Umbilical cord (tissue), 2 donors: ENCODE measurements around the gene NME2. TPM values are rescaled to one million over a fixed set of nuclear protein-coding genes. Genes with fewer than 3 reads are reported as not detected.
"Not testable (repeated sequence)": the region's sequence is repeated elsewhere in the genome, so short reads cannot be mapped to it uniquely, and the experiment has no call there.

ENCODE experiments used
- DNase-seq: peaks from one replicate; pipeline ENCODE4 v3.0.0-alpha.2; 2015; ENCODE audit warnings: low spot score
- total RNA-seq: library from RNA; depleted of rRNA; stranded (reverse); fragments of >200 nt; gene quantifications from one replicate; pipeline ENCODE4 v1.2.3, GENCODE V29; 2014; ENCODE audit warnings: low replicate concordance; ENCODE audit not compliant: insufficient read depth

The NME2 gene
- total RNA-seq: 355 TPM

DNA sequence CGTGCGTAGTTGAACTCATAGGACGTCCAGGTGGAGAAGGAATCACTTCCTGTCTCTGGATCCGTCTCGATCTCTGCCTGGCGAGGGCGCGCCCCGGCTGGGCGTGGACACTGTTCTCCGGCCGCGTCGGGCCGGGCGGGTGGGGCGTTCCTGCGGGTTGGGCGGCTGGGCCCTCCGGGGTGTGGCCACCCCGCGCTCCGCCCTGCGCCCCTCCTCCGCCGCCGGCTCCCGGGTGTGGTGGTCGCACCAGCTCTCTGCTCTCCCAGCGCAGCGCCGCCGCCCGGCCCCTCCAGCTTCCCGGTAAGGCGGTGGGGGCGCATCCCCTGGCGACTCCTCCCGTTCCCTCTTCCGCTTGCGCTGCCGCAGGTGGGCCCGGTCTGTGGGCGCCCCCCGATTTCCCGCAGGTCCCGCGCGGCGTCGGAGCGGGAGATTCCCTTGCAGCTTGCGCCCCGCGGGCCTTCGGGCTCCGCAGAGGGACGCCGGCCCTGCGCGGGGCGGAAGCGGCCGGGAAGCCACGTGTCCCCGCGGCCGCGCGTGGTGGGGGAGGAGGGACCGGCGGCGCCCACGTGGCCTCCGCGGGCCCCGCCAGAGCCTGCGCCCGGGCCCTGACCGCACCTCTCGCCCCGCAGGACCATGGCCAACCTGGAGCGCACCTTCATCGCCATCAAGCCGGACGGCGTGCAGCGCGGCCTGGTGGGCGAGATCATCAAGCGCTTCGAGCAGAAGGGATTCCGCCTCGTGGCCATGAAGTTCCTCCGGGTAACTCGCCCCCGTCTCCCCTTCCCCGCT lies at the start of gene NME2:
NME2 (plus strand) TSS at position 214 of the 789 bp plus-strand sequence; CDS start at position 634, 420 bp downstream.
- peak; percentile 91 for DNase-seq

DNA sequence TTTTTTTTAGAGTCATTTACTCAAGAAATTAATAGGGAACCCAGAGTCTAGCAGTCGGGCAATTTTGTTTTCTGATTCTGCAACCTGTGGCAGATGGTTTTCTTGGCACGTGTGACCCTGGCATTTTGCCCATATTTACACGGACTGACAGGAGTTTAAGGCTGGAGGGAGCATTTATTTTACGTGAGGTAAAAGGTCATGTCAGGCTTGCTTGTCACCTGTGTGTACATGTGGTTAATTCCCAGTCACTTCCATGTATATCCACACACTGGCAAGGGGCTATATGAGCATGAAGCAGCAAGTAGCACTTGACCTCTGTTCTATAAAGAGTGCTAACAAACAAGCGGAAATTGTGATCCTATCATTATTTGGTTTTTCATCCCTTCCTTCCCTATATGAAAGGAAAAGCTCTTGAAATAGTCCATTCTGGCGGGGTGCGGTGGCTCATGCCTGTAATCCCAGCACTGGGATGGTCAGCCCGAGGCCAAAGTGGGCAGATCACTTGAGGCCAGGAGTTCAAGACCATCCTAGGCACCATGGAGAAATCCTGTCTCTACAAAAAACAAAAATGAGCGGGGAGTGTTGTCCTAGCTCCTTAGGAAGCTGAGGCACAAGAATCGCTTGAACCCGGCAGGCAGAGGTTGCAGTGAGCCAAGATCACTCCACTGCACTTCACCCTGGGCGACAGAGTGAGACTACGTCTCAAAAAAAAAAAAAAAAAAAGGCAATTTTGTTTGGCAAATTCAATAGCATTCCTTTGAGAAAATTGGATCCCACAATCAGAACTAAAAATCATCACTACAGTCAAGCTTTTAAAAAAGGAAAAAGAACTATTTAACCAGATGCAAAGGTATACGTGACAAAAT lies 47.6 kb upstream of the NME2 start:
- DNase-seq: no peak

DNA sequence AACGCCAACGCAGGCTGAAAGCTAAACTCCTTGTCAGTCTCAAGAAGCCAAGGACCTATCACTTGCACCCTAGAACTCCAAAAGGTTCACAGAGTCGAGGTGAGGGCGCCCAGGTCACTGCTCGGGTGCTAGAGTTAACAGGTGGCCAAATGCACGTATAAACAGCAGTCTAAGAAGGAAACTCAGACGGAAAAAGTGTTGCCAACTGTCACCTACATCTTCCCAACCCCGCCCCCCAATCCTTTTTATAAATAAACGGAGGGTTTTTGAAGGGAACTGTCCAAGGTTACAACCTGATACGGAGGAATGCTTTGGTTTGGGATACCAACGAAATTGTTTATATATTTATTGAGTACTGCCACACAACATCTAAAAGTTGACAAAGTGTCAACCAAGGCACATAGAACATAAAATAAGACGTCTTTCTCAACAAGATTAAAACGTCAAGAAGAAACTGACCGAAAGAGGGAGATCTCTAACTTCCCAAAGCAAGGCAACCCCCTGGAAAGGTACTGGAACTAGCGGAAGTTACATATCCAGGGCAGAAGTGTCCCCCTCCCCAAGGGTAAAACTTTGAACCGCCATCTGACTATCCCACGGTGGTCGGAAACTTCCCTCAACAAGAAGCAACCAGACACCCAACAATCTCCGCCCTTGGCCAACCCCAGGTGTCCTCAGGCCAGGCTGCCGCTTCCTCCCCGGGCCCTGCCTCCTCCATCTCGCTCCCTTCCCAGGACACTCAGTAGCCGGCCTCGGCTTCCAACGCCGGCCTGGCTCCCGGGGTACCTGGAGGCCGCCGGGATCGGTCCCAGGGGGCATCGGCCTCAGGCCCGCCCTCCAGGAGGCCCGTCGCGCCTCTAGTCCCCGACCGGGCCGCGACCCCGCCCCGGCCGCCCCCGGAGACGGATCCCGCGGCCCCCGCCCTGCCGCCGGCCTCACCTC lies 46.5 kb upstream of the NME2 start:
- DNase-seq: peak; percentile 67

DNA sequence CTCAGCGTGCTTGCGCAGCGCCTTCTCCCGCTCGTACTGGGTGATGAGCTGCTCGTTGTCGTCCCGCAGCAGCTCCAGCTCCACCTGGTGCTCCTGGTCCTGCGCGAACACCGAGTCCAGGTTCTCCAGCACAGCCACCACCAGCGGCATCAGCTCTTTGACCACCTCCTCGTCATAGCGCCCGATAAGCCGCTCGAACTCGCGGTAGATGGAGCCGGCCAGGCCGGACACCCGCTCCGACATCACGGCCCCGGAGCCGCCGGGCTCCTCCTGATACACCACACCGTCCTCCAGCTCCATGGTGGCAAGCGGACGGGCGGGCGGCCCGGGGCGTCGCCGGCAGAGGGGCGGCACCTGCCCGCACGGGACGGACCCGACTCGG lies 45.9 kb upstream of the NME2 start:
- DNase-seq: no peak

DNA sequence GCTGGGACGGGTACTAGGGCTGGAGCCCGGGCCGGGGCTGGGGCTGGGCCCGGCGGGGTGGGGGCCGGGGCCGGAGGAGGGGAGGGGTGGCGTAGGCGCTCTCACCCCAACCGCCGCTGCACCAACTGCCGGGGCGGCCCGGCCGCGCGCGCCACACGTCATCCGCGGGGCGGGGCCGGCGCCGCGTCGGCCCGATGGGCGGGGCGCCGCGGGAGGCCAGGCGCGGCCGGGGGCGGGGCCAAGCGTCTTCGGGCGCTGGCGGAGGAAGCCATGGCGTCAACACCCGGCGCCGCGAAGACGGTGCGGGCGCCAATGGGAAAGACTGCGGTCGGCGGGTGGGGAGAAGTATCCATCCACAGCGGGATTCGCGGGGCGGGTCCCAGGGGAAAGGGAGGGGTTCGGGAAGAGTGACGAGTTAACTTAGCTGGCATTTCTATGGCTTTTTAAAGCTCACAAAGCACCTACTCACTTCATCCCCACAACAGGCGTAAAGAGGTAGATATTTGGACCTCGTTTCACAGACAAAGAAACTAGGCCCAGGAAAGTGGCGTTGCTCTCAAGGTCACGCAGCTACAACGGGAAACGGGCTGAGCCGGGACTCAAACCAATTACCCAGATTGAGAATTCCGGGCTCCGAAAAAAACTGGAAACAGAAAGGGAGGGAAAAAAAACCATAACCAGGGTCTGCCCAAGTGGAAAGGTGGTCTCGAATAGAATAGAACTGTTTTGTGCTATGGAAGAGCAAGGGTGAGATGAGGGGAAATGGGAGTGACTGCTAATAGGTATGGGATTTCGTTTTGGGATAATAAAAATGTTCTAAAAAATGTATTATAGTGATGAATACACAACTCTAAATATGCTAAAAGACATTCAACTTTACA lies 45.2 kb upstream of the NME2 start, which contains the start of gene SPAG9:
SPAG9 (minus strand) TSS at position 130 of the 881 bp plus-strand sequence. CDS start 212 bp downstream, outside the sequence.
- DNase-seq: peak; percentile 98

DNA sequence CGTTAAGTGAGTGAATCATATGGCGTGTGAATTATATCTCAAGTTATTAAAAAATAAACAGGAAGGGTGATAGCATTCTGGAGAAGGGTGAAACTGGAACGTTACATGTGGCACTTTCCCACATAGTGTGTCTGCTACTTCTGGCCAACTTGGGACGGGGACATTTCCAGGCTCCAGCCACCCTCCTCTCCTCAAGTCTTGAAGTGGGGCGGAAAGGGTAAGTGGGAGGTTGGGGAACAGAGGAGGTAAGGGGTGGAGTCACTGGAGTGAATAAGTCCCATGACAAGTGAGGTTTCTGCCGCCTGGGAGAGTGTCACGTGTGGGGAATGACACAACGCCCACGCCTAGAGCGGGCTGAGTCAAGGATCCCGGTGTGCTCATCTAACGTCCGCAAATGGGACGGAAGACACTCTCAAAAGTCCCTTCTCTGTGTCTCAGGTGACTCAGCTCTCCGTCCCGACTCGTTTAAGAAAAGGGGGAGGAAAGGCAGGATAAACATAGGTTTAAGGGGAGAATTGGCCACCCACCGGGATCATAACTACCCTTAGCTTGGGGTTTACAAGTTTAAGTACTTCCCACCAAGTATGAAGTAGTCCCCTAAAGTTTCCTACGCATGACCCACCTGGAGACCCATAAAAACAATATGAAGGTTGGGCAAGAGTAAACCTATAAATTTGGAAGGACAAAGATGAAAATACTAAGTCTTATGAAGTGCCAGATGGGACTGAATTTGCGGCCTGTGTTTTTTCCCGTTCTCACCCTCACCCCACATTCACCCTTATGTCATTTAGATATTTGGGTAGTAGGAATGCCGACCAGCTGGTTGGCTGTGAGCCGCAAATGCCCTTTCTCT lies 44.4 kb upstream of the NME2 start:
- DNase-seq: peak; percentile 90

DNA sequence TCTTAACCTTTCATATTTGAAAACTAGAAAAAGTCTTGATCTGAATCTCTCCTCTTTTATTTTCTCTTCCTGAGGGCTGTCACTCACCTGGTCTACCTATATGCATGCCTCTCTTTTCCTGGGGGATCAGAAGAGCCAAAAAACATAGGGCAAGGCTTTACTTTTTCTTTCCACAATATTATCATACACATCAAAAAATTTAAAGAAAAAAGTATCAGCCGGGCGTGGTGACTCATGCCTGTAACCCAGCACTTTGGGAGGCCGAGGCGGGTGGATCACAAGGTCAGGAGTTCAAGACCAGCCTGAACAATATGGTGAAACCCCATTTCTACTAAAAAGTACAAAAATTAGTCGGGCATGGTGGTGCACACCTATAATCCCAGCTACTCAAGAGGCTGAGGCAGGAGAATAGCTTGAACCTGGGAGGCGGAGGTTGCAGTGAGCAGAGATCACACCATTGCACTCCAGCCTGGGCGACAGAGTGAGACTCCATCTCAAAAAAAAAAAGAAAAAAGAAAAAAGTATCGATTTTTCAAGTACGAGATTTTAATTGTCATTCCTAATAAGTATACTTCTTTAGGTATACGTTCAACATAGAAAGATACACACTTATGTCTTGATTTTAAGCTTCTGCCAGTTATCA lies 43.6 kb upstream of the NME2 start:
- DNase-seq: not testable (repeated sequence)

DNA sequence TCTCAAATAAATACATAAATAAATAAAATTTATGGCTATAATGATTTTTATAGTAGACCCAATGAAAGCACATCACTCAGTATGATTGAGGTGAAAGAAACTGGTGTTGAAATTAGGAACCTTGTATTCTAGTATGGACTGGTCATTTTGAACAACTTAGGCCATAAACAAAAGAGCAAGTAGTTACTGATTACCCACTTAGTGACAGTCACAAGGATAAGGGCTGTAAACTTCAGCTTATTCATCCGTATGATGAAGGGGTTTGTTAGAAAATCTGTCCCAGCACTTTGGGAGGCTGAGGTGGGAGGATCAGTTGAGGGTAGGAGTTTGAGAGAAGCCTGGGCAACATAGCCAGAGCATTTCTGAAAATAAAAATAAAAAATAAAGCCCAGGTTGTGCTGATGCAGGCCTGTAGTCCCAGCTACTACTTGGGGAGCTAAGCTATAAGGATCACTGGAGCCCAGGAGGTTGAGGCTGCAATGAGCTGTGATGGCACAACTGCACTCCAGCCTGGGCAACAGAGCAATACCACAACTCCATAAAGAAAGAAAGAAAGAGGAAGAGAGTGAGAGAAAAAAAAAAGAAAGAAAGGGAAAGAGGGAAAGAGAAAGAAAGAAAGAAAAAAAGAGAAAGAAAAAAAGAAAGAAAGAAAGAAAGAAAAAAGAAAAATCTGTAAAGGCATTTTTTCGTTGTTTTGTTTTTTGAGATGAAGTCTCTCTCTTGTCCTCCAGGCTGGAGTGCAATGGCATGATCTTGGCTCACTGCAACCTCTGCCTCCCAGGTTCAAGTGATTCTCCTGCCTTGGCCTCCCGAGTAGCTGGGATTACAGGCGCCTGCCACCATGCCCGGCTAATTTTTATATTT lies 41.3 kb upstream of the NME2 start:
- DNase-seq: no peak

DNA sequence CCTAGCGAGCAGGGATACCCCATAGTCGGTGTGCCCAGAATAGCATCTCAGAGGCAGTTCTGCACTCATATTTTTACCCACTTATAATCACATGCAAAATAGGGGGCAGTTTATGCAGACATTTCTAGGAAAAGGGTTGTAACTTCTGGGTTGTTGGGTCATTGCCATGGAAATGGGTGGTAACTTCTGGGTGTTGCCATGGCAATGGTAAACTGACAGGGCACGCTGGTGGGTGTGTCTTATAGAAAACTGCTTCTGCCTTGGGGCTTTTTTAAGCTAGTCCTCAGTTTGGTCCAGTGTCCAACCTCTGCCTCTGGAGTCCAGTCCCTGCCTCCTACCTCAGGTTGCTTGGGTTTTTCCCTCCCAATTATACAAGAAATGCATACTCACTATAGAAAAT lies 38.1 kb upstream of the NME2 start:
- DNase-seq: no peak

DNA sequence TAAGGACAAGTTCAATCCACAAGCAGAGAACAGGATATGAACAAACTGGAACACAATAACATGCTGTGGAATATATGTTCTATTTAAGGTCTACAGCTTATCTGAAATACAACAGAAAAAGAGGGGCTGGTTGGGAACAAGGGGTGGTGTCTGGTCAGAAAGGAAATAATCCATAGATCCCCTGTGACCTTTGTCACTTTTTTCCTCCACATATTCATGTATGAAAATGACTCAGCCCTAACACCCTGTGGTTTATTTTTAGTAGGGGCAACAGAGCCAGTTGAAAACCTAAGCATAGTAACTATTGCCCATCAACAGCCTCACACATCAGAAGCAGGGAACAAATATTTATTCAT lies 33.3 kb upstream of the NME2 start:
- DNase-seq: no peak

DNA sequence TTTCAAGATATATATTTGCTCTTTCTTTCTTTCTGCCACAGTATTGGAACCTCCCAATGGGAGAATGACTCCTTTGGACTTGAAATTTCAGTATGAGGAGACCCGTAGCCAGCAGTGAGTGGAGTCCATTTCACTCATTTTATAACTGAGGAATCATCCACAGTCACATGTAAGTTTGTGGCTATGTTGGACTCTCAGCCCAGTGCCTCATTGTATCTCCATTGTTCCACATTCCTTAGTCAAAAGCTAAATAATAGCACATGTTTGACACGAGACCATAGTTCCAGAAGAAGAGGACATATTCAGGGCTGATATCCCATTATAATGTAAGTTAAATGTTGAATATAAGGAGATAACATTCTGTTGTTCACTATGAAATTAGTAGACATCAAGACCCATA lies 32.8 kb upstream of the NME2 start:
- DNase-seq: no peak

DNA sequence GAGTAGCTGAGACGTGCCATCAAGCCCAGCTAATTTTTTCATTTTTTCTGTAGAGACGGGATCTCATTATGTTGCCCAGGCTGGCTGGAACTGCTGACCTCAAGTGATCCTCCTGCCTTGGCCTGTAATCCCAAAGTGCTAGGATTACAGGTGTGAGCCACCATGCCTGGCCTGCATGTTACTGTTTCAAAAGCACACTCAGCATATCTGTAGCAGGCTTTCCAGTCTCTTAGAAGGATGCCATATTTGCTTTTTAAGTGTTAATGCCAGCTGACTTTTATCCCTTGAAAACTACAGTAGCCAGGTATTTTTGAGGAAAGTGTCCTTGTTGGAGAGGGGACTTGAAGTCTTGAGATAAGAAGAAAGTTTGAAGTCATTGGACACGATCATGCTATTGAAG lies 30.3 kb upstream of the NME2 start:
- DNase-seq: no peak

DNA sequence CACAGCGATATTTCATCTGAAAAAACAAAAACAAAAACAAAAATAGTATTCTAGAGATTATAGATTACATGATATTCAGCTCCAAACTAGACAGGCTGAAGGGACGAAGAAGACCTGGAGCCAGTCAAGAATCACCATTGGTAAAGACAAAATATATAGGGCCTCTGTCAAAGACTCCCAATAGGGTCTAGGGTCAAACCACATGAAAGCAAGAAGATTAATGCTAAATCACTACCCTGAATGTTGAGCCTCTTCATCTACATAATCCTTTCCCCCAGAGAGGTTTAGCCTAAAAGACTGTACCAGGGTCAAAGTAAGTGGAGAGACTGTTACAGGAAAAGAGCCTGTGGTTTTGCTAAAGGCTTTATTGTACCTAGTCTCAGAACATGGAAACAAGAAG lies 23.6 kb upstream of the NME2 start:
- DNase-seq: peak; percentile 36

DNA sequence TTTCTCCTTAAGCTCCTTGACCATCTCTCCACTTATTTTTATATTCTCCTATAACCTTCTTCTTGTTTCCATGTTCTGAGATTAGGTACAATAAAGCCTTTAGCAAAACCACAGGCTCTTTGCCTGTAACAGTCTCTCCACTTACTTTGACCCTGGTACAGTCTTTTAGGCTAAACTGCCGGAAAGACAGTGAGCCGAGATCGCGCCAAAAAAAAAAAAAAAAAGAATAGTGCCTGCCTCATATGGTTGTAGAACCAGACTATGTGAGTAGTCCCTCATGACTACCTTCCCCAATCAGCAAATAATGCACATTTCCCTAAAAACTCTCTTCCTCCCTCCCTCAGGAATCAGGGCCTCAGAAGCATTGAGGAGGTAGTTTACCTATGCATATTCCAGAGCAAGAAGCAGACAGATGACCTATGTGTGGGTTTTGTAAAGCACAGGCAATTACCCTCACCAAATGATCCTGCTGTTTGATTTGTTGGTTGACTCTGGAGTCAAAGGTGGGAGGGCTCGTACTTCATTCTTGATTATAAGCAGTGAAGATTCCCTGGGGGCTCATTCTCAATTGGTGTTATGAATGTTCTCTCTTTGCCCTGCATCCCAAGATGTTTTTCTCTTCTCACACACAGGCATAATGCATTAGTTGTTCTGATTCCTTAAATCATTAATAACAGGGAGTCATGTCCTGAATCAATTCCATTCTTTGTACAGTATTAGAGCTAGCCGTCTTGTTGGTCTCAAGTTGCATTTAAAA lies 21.8 kb upstream of the NME2 start:
- DNase-seq: no peak

DNA sequence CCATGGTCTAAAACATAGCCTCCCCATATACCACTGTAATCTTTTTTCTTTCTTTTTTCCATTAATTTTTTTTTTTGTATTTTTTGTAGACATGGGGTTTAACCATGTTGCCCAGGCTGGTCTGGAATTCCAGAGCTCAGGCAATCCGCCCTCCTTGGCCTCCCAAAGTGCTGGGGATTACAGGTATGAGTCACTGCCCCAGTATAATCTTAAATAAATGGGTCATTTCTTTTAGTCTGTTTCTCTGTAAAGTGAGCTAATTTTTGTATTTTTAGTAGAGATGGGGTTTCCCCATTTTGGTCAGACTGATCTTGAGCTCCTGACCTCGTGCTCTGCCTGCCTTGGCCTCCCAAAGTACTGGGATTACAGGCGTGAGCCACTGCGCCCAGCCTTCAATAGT lies 18.6 kb upstream of the NME2 start:
- DNase-seq: peak; percentile 50

DNA sequence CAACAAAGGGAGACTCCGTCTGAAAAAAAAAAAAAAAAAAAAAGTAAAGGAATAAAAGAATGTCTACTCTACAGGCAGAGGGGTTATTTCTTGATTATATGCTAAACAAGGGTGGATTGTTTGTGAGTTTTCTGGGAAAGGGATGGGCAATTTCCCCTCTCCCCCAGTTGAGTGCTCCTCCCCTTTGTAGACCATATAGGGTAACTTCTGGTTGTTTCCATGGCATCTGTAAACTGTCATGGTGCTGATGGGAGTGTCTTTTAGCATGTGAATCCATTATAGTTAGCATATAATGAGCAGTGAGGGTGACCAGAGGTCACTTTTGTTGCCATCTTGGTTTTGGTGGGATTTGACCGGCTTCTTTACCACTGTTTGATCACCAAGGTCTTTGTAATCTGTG lies 17.0 kb upstream of the NME2 start:
- no peak for DNase-seq

DNA sequence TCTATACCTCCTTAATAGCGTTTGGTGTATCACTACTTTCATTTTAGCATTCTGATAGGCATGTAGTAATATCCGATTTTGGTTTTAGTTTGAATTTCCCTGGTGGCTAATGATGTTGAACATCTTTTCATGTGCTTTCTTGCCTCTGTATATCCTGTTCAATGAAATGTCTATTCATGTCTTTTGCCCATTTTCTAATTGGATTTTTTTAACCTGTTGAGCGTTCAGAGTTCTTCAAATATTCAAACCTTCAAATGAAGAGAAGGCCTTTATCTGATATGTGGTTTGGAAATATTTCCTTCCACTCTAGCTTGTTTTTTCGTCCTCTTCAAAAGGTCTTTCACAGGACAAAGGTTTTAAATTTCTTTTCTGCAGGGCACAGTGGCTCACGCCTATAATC lies 15.3 kb upstream of the NME2 start:
- no peak for DNase-seq
